ENCODE measurements around the gene DNER.

- TF ChIP-seq MAX (IDR thresholded peaks at IDR 0.05; ENCODE audit: insufficient read depth, insufficient read length), result no peak
- TF ChIP-seq CTCF (IDR thresholded peaks at IDR 0.05; ENCODE audit: extremely low read depth in 1 of 2, insufficient read depth in 1 of 2, low read depth in 1 of 2, low read length in 2 of 2), result no peak
- TF ChIP-seq EZH2 (IDR thresholded peaks at IDR 0.05; ENCODE audit: borderline replicate concordance, low read depth, low read length, severe bottlenecking), result no peak
- no peak for TF ChIP-seq MYC (IDR thresholded peaks at IDR 0.05; ENCODE audit: low read depth, low read length)
- no peak for TF ChIP-seq GATA2 (IDR thresholded peaks at IDR 0.05; ENCODE audit: insufficient read depth, insufficient read length, low read depth, low read length)
Observed at GRCh38 chr2:229650901-229651300, 63.5 kb downstream of the DNER start.
